Keratinocyte (primary cell): ENCODE measurements around the gene RRP1. TPM values are rescaled to one million over a fixed set of nuclear protein-coding genes. Genes with fewer than 3 reads are reported as not detected.
A peak's percentile ranks its signal among the peaks of the same experiment; 100 is the strongest.

Experiments used
- DNase-seq: peaks from one replicate; pipeline ENCODE4 v3.0.0-alpha.2; 2011; ENCODE audit warnings: low read depth, missing footprints, low spot score
- FAIRE-seq: peaks from 2 replicates; lab custom pipeline; 2011; peaks lifted over from hg19 to GRCh38; lab: Jason Lieb, UNC
- H2AFZ ChIP-seq: 2 replicates; pipeline ENCODE4 v1.6.0; 2012; ENCODE audit warnings: low read length, control low read depth, inconsistent platforms; ENCODE audit not compliant: control insufficient read depth
- H3K27ac ChIP-seq: 2 replicates; pipeline ENCODE4 v1.5.1; 2011; ENCODE audit warnings: low read length; ENCODE audit not compliant: control insufficient read depth, insufficient read depth
- H3K27me3 ChIP-seq: 3 replicates; pipeline ENCODE4 v1.6.0; 2011; ENCODE audit warnings: low read length; ENCODE audit not compliant: control insufficient read depth, insufficient read depth; ENCODE audit errors: extremely low read depth
- H3K36me3 ChIP-seq, 2 experiments: 2 replicates in 1 of 2; 3 replicates in 1 of 2; pipeline ENCODE4 v1.5.1; 2011; ENCODE audit warnings: low read length in 2 of 2, mild to moderate bottlenecking in 1 of 2; ENCODE audit not compliant: control insufficient read depth in 2 of 2, insufficient read depth in 2 of 2; ENCODE audit errors: extremely low read depth in 1 of 2
- H3K4me1 ChIP-seq: 3 replicates; pipeline ENCODE4 v1.5.1; 2011; ENCODE audit warnings: low read length; ENCODE audit not compliant: control insufficient read depth, insufficient read depth; ENCODE audit errors: extremely low read depth
- H3K4me2 ChIP-seq: 3 replicates; pipeline ENCODE4 v1.6.0; 2011; ENCODE audit warnings: low read depth, low read length; ENCODE audit not compliant: control insufficient read depth, insufficient read depth; ENCODE audit errors: extremely low read depth
- H3K4me3 ChIP-seq, 3 experiments: fragments of 200-600 bp in 1 of 3; sonication (generic) in 1 of 3; 2 replicates in 2 of 3; 3 replicates in 1 of 3; pipeline ENCODE4 v1.5.1; 2011 to 2016; ENCODE audit warnings: low read length in 3 of 3, mild to moderate bottlenecking in 3 of 3, control low read depth in 2 of 3, inconsistent platforms in 1 of 3, low read depth in 1 of 3, mixed read lengths in 1 of 3, mixed run types in 1 of 3, moderate library complexity in 1 of 3; ENCODE audit not compliant: control insufficient read depth in 2 of 3, insufficient read depth in 2 of 3; ENCODE audit errors: extremely low read depth in 1 of 3
- H3K79me2 ChIP-seq: 2 replicates; pipeline ENCODE4 v1.6.0; 2012; ENCODE audit warnings: low read length; ENCODE audit not compliant: control insufficient read depth, insufficient read depth
- H3K9ac ChIP-seq: 3 replicates; pipeline ENCODE4 v1.6.0; 2011; ENCODE audit warnings: low read length; ENCODE audit not compliant: control insufficient read depth, insufficient read depth; ENCODE audit errors: extremely low read depth
- H3K9me1 ChIP-seq: 3 replicates; pipeline ENCODE4 v1.6.0; 2011; ENCODE audit warnings: low read length; ENCODE audit not compliant: control insufficient read depth, insufficient read depth; ENCODE audit errors: extremely low read depth
- H3K9me3 ChIP-seq: 2 replicates; pipeline ENCODE4 v1.5.1; 2012; ENCODE audit warnings: low read depth, low read length; ENCODE audit not compliant: control insufficient read depth
- H4K20me1 ChIP-seq: 3 replicates; pipeline ENCODE4 v1.6.0; 2011; ENCODE audit warnings: low read length; ENCODE audit not compliant: control insufficient read depth, insufficient read depth; ENCODE audit errors: extremely low read depth
- EZH2 ChIP-seq: IDR thresholded peaks from one replicate; pipeline ENCODE4 v1.6.1; 2012; ENCODE audit warnings: inconsistent platforms, mild to moderate bottlenecking, low read length, moderate library complexity
- dilution Hi-C: fragments of 300-500 bp; cut with MboI; formaldehyde crosslinking; loops from one replicate; pipeline ENCODE4 v1.7.0; 2020; ENCODE audit warnings: low sequenced_read_pairs; ENCODE audit not compliant: extremely low pct_ligation_motif_present
- polyA plus RNA-seq, 5 experiments: library from polyadenylated mRNA; depleted of rRNA in 3 of 5; stranded (reverse) in 3 of 5; stranded (forward) in 1 of 5; unstranded in 1 of 5; fragments of >200 nt; gene quantifications; 1 replicate in 1 of 5; 2 replicates in 3 of 5; 3 replicates in 1 of 5; pipeline versions ENCODE4 v1.2.1 to v1.2.3, GENCODE V29; 2011 to 2012; ENCODE audit warnings: missing spikeins in 2 of 5, low read depth in 1 of 5, low replicate concordance in 1 of 5
- TF ChIP-seq, protein P1 (sequence below), 3 experiments: IDR thresholded peaks in 1 of 3; conservative IDR thresholded peaks in 1 of 3; optimal IDR thresholded peaks in 1 of 3; 2 replicates in 2 of 3; 3 replicates in 1 of 3; pipeline versions ENCODE3 to v1.5.1; 2011; ENCODE audit warnings: low read length in 3 of 3, mild to moderate bottlenecking in 3 of 3, moderate library complexity in 2 of 3, control low read depth in 1 of 3, inconsistent platforms in 1 of 3; ENCODE audit not compliant: insufficient read depth in 2 of 3; ENCODE audit errors: extremely low read depth in 1 of 3

RRP1 gene
- polyA plus RNA-seq, 1 donor (not counting 4 experiments of a cell fraction or from before 2014, with no cell fraction given), result 25.0 TPM

DNA sequence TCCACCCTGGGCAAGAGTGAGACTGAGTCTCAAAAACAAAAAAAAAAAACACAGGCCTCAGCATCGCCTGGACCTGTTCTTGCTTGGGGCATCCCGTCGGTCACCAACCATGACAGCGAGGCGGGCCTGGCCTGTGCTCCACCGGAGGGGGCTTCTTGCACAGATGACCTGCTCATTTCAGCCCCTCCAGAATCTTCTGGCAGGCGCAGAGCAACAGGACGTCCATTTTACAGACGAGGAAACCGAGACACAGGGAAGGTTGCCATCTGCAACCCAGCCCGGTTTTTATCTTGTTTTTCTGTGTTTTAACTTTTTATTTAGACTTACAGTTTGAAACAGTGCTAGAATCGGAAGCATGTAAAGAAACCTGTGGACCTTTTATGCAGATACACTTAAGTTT, 14.2 kb upstream of the RRP1 start:
- dilution Hi-C loops, result no loop called here
- peak overlapping the region; percentile 89 for H3K9ac ChIP-seq

DNA sequence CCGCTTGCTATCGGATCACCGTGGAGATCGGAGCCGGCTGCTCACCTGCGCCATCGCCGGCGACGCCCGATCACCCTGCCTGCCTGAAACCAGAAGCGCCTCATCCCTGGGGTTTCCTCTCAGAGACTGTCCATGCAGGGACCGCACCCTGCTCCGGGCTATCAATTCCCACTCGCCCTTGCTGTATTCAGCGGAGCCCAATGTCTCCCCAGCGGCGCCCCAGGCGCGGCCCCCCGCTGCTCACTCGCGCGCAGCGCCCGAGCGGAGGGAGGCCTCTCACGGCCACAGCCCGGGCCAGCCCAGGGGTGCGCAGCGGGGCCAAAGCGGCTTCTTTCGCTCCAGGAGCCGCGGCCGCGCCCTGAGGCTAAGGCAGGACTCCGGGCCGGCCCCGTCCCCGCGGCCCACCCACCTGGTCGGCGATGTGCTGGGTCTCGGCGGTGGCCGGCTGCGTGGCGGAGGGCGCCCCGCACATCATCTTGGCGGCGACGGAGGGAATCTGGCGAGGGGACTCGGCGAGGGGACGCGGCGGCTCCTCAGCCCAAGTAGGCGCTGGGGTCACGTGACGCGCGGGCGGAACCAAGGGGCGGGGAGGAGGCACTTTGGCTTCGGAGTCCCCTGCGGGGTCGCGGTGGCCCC, 13.5 kb upstream of the RRP1 start, which contains the start of gene CSTB:
Gene CSTB, minus strand, starts transcription at position 514 of the 636 bp plus-strand sequence. Its CDS starts 39 bp downstream, at position 475.
- peaks cover 17 to 24% of the 10 kb centered on the region in 2 experiments for H3K36me3 ChIP-seq
- no peak for DNase-seq
- no peak for FAIRE-seq
- peaks cover 5% of the 10 kb centered on the region for H4K20me1 ChIP-seq
- H3K9ac ChIP-seq, result peak within 1 kb of the TSS; percentile 89
- H3K4me2 ChIP-seq, result peak within 1 kb of the TSS; percentile 81
- dilution Hi-C loops, result no loop called here
- peak within 1 kb of the TSS; percentile 71 to 84 (median 82) for H3K4me3 ChIP-seq
- peak within 1 kb of the TSS; percentile 74 for H3K27ac ChIP-seq
- no peaks in the 10 kb centered on the region for H3K9me3 ChIP-seq
- H3K4me1 ChIP-seq, result peaks cover 8% of the 10 kb centered on the region
- no peaks in the 10 kb centered on the region for H3K9me1 ChIP-seq
- peak within 1 kb of the TSS; percentile 70 for H2AFZ ChIP-seq
- H3K27me3 ChIP-seq, result no peaks in the 10 kb centered on the region
- H3K79me2 ChIP-seq, result peaks cover 13% of the 10 kb centered on the region
- TF ChIP-seq EZH2, result no peak
- TF ChIP-seq, protein P1, sequence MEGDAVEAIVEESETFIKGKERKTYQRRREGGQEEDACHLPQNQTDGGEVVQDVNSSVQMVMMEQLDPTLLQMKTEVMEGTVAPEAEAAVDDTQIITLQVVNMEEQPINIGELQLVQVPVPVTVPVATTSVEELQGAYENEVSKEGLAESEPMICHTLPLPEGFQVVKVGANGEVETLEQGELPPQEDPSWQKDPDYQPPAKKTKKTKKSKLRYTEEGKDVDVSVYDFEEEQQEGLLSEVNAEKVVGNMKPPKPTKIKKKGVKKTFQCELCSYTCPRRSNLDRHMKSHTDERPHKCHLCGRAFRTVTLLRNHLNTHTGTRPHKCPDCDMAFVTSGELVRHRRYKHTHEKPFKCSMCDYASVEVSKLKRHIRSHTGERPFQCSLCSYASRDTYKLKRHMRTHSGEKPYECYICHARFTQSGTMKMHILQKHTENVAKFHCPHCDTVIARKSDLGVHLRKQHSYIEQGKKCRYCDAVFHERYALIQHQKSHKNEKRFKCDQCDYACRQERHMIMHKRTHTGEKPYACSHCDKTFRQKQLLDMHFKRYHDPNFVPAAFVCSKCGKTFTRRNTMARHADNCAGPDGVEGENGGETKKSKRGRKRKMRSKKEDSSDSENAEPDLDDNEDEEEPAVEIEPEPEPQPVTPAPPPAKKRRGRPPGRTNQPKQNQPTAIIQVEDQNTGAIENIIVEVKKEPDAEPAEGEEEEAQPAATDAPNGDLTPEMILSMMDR (optimal IDR thresholded peaks at IDR 0.05 in 1 of 3, IDR thresholded peaks at IDR 0.05 in 1 of 3, conservative IDR thresholded peaks at IDR 0.05 in 1 of 3; ENCODE audit: extremely low read depth in 1 of 3, insufficient read depth in 2 of 3, low read length in 3 of 3), result no peak

More for the DNA sequence above, 14.2 kb upstream of the RRP1 start:
- no peak for FAIRE-seq
- Histone ChIP-seq H3K79me2 (peaks cover 13% of the 10 kb centered on the region), H3K27ac (peak overlapping the region; percentile 74), H4K20me1 (peaks cover 5% of the 10 kb centered on the region), H3K4me2 (peak overlapping the region; percentile 81), H3K4me3 (peak overlapping the region; percentile 71 to 84 (median 82)), H3K9me1 (no peaks in the 10 kb centered on the region), H3K36me3 (peaks cover 17 to 24% of the 10 kb centered on the region in 2 experiments), H3K27me3 (no peaks in the 10 kb centered on the region), H3K4me1 (peaks cover 8% of the 10 kb centered on the region), H3K9me3 (no peaks in the 10 kb centered on the region), H2AFZ (no peak overlapping the region)
- DNase-seq, result no peak
- TF ChIP-seq, protein P1 (optimal IDR thresholded peaks at IDR 0.05 in 1 of 3, IDR thresholded peaks at IDR 0.05 in 1 of 3, conservative IDR thresholded peaks at IDR 0.05 in 1 of 3; ENCODE audit: extremely low read depth in 1 of 3, insufficient read depth in 2 of 3, low read length in 3 of 3), result no peak
- TF ChIP-seq EZH2, result no peak
